Kidney (tissue), 22 donors: Measurements from ENCODE around the gene KRTAP9-8. TPM values are rescaled to one million over a fixed set of nuclear protein-coding genes. Genes with fewer than 3 reads are reported as not detected.
"Not testable (repeated sequence)": the region's sequence is repeated elsewhere in the genome, so short reads cannot be mapped to it uniquely, and the experiment has no call there.

ENCODE experiments used
- DNase-seq, 5 donors: peaks; one replicate each; pipeline ENCODE4 v3.0.0-alpha.2; 2013 to 2020
- FAIRE-seq: peaks from 2 replicates; lab custom pipeline; 2012; peaks lifted over from hg19 to GRCh38; lab: Jason Lieb, UNC
- H3K27ac ChIP-seq, 2 donors: one replicate each; pipeline ENCODE4 v1.7.0; 2013; ENCODE audit warnings: low read depth in 2 of 2, low read length in 2 of 2, inconsistent platforms in 1 of 2
- H3K27me3 ChIP-seq: one replicate; pipeline ENCODE4 v1.7.1; 2013; ENCODE audit warnings: low read length, inconsistent platforms; ENCODE audit not compliant: control insufficient read depth, insufficient read depth
- H3K36me3 ChIP-seq, 3 donors: one replicate each; pipeline versions ENCODE4 v1.7.0 to v1.7.1; 2013; ENCODE audit warnings: low read length in 3 of 3, control low read depth in 1 of 3, inconsistent platforms in 1 of 3; ENCODE audit not compliant: insufficient read depth in 3 of 3, control insufficient read depth in 2 of 3
- H3K4me1 ChIP-seq, 3 donors: one replicate each; pipeline versions ENCODE4 v1.7.0 to v1.7.1; 2013; ENCODE audit warnings: low read length in 3 of 3, inconsistent platforms in 1 of 3, low read depth in 1 of 3; ENCODE audit not compliant: control insufficient read depth in 2 of 3, insufficient read depth in 2 of 3
- H3K4me3 ChIP-seq, 3 donors: one replicate each; pipeline versions ENCODE4 v1.7.0 to v1.8.1; 2013; ENCODE audit warnings: low read length in 3 of 3, control low read depth in 1 of 3, inconsistent platforms in 1 of 3
- H3K9ac ChIP-seq, 3 donors: one replicate each; pipeline versions ENCODE4 v1.7.0 to v1.7.1; 2013; ENCODE audit warnings: low read length in 3 of 3, control low read depth in 1 of 3, inconsistent platforms in 1 of 3
- H3K9me3 ChIP-seq, 3 donors: one replicate each; pipeline versions ENCODE4 v1.7.0 to v1.7.1; 2013; ENCODE audit warnings: low read length in 3 of 3, control low read depth in 1 of 3, inconsistent platforms in 1 of 3; ENCODE audit not compliant: control insufficient read depth in 2 of 3, insufficient read depth in 1 of 3
- intact Hi-C: fragments of 100-400 bp; cut with DNase I; formaldehyde crosslinking; loops from one replicate; pipeline ENCODE4 v1.11.1; 2022
- long read RNA-seq, 10 donors: library from polyadenylated mRNA in 1 of 10; unstranded in 1 of 10; transcript quantifications; one replicate each; pipeline ENCODE4 v2.0.0 and lab custom pipeline, GENCODE V29; 2021 to 2026
- polyA plus RNA-seq: library from polyadenylated mRNA; stranded (reverse); fragments of 350-450 nt; fragmentation: Illumina TruSeq; extraction: RNeasy Lipid Tissue Mini Kit (QIAGEN cat#74804); gene quantifications from one replicate; pipeline ENCODE4 v1.2.3, GENCODE V29; 2014; ENCODE audit warnings: low read depth, low replicate concordance; ENCODE audit not compliant: insufficient read depth
- total RNA-seq: library from RNA; stranded (reverse); fragmentation: NEBNext Ultra II Directional; extraction: Animal tissue kit (Norgen Biotek cat#: 25700); gene quantifications from one replicate; pipeline ENCODE4 v1.2.1, GENCODE V29; 2021
- TF ChIP-seq, protein P1 (sequence below): IDR thresholded peaks from 3 replicates; pipeline ENCODE4 v1.5.1; 2012; ENCODE audit warnings: mild to moderate bottlenecking, moderate library complexity, borderline replicate concordance; ENCODE audit not compliant: insufficient read depth; ENCODE audit errors: extremely low read depth
- donor health status: control.
- donor health status: control.
- donor health status: control.
- donor health status: control.
- donor health status: control.
- donor health status: DM: yes; HTN: yes; CAD: no.
- donor health status: Normal renal cell carcinoma (clear cell type).

The KRTAP9-8 gene, protein sequence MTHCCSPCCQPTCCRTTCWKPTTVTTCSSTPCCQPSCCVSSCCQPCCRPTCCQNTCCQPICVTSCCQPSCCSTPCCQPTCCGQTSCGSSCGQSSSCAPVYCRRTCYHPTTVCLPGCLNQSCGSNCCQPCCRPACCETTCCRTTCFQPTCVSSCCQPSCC
- not detected for total RNA-seq
- polyA plus RNA-seq, result not detected
- long read RNA-seq, donor 1, result 0 reads
- long read RNA-seq, donor 2, result 0 reads
- long read RNA-seq, donor 3, result 0 reads
- long read RNA-seq, donor 4, result 0 reads
- long read RNA-seq, donor 5, result 0 reads
- long read RNA-seq, donor 6, result 0 reads
- long read RNA-seq, donor 7, result 0 reads
- long read RNA-seq, donor 8, result 0 reads
- long read RNA-seq, donor 9, result 0 reads
- long read RNA-seq, donor 10, result 0 reads

DNA sequence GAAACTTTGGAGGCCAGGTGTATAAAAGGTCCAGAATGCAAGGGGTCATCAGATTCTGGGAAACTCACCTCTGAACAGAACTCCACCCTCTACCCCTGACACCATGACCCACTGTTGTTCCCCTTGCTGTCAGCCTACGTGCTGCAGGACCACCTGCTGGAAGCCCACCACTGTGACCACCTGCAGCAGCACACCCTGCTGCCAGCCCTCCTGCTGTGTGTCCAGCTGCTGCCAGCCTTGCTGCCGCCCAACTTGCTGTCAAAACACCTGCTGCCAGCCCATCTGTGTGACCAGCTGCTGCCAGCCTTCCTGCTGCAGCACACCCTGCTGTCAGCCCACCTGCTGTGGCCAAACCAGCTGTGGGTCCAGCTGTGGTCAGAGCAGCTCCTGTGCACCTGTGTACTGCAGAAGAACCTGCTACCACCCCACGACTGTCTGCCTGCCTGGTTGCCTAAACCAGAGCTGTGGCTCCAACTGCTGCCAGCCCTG is at the start of gene KRTAP9-8:
TSS of gene KRTAP9-8 (plus strand) at position 51 of the 489 bp plus-strand sequence. CDS start at position 104, 53 bp downstream.
- intact Hi-C loops, H3K9me3 ChIP-seq, H3K9ac ChIP-seq, H3K27ac ChIP-seq, H3K4me3 ChIP-seq, FAIRE-seq, H3K4me1 ChIP-seq, H3K36me3 ChIP-seq, H3K27me3 ChIP-seq: not testable (repeated sequence)
- DNase-seq, result peak in 1 of 5 donors; percentile 49

DNA sequence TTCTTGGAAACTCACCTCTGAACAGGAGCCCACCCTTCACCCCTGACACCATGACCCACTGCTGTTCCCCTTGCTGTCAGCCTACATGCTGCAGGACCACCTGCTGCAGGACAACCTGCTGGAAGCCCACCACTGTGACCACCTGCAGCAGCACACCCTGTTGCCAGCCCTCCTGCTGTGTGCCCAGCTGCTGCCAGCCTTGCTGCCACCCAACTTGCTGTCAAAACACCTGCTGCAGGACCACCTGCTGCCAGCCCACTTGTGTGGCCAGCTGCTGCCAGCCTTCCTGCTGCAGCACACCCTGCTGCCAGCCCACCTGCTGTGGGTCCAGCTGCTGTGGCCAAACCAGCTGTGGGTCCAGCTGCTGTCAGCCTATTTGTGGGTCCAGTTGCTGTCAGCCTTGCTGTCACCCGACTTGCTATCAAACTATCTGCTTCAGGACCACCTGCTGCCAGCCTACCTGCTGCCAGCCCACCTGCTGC is 47.9 kb upstream of the KRTAP9-8 start, which contains the start of gene KRTAP9-1:
TSS of gene KRTAP9-1 (plus strand) at position 51 of the 482 bp plus-strand sequence. CDS start at position 51, 0 bp downstream.
- peak in 1 of 5 donors; percentile 59 for DNase-seq
- H3K9ac ChIP-seq, intact Hi-C loops, H3K9me3 ChIP-seq, FAIRE-seq, H3K4me3 ChIP-seq, H3K27ac ChIP-seq, H3K36me3 ChIP-seq, H3K27me3 ChIP-seq, H3K4me1 ChIP-seq: not testable (repeated sequence)

DNA sequence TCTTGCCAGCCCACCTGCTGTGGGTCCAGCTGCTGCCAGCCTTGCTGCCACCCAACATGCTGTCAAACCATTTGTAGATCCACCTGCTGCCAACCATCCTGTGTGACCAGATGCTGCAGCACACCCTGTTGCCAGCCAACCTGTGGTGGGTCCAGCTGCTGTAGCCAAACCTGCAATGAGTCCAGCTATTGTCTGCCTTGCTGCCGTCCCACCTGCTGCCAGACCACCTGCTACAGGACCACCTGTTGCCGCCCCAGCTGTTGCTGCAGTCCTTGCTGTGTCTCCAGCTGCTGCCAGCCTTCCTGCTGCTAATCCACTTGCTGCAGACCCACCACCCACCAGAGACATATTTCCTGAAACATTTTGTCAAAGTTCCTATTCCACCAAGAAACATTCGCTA is 47.5 kb upstream of the KRTAP9-8 start:
- no peaks in the 10 kb centered on the region for H3K4me1 ChIP-seq
- H3K9ac ChIP-seq, result no peak overlapping the region
- no peaks in the 10 kb centered on the region for H3K36me3 ChIP-seq
- FAIRE-seq (no peak), DNase-seq (no peak)
- intact Hi-C loops, result no loop called here
- H3K27me3 ChIP-seq, result no peaks in the 10 kb centered on the region
- H3K9me3 ChIP-seq, result no peaks in the 10 kb centered on the region
- no peak overlapping the region for H3K27ac ChIP-seq
- H3K4me3 ChIP-seq, result no peak overlapping the region
- TF ChIP-seq, protein P1, sequence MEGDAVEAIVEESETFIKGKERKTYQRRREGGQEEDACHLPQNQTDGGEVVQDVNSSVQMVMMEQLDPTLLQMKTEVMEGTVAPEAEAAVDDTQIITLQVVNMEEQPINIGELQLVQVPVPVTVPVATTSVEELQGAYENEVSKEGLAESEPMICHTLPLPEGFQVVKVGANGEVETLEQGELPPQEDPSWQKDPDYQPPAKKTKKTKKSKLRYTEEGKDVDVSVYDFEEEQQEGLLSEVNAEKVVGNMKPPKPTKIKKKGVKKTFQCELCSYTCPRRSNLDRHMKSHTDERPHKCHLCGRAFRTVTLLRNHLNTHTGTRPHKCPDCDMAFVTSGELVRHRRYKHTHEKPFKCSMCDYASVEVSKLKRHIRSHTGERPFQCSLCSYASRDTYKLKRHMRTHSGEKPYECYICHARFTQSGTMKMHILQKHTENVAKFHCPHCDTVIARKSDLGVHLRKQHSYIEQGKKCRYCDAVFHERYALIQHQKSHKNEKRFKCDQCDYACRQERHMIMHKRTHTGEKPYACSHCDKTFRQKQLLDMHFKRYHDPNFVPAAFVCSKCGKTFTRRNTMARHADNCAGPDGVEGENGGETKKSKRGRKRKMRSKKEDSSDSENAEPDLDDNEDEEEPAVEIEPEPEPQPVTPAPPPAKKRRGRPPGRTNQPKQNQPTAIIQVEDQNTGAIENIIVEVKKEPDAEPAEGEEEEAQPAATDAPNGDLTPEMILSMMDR, result no peak

DNA sequence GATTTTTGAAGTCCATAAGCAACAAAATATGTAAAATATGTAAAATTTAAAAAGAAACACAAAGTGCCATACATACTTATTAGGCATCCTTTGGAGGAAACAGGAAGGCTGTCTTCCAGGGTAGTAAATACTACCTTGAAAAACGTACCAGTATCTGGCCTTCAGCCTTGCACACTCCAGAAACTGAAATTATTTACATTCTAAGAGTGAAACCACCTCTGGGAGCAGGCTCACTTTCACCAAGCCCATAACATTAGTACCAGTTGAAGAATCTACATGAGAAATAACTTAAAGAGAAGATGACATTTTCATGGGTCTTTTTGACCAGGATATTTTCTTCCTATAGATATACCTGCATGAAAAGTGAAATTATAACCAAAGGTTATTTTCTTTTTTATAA is 41.7 kb upstream of the KRTAP9-8 start:
- Histone ChIP-seq H3K27me3 (no peaks in the 10 kb centered on the region), H3K4me3 (no peak overlapping the region), H3K9ac (no peak overlapping the region), H3K36me3 (no peaks in the 10 kb centered on the region), H3K4me1 (no peaks in the 10 kb centered on the region), H3K27ac (no peak overlapping the region), H3K9me3 (no peaks in the 10 kb centered on the region)
- TF ChIP-seq, protein P1, result no peak
- intact Hi-C loops, result no loop called here
- no peak for DNase-seq
- no peak for FAIRE-seq
